ENCODE results near the gene TSPAN14.

DNA sequence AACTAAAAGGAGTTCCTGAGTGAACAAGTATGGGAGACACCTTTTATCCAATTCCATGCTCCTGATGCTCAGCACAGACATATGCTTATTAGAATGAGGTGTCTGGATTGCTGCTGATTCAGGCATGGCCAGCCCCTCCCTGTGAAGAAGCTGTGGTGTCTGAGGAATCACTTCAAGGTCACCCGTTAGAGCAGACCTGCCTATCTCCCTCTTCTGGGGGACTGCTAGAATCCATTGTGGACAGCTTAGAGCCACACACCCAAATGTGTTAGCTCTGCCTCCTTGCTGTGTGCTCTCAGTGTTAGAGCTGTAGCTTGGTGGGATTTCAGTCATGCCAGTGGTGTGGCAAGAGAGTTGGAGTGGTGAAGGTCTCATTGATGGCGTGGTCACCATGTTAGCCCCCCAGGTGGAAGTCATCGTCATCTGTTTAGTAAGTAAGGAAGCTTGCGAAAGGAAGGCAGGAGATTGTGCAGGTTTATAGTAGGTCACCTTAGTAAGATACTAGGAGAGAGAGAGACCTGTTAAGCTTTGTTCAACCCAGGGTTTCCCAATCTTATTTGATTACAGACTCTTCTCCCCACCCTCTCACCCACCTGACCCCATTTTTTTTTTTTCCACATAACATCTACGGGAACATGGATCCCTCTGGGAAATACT is 32.9 kb upstream of the TSPAN14 start:
- no peak for TF ChIP-seq POLR2A (IDR thresholded peaks at IDR 0.05; ENCODE audit: low read length)
- no peak for TF ChIP-seq GATA1 (IDR thresholded peaks at IDR 0.05; ENCODE audit: low read depth, low read length)
